Spleen (tissue), 7 donors: ENCODE results near the gene CDH16.

Experiments used
- CTCF ChIP-seq, 11 experiments: fragments of 200-600 bp in 7 of 11; fragments of 450-650 bp in 4 of 11; sonication (generic) in 4 of 11; IDR thresholded peaks in 8 of 11; conservative IDR thresholded peaks in 3 of 11; 1 replicate in 7 of 11; 2 replicates in 4 of 11; pipeline versions ENCODE4 v1.4.0 to v1.8.0; 2016 to 2021; ENCODE audit warnings: antibody characterized with exemption in 11 of 11, inconsistent platforms in 4 of 11, mild to moderate bottlenecking in 1 of 11
- POLR2AphosphoS5 ChIP-seq, 3 donors: sonication (generic); formaldehyde crosslinking; IDR thresholded peaks; one replicate each; pipeline ENCODE4 v1.5.1; 2017; ENCODE audit warnings: antibody characterized with exemption in 3 of 3
- donor health status: DM: no; HTN: no; CAD: no; lungs with moderate emphysema.
- donor health status: DM: no; HTN: no; CAD: no.
- donor health status: DM: no; HTN: no; CAD: no.

- no peak for TF ChIP-seq POLR2AphosphoS5 (IDR thresholded peaks at IDR 0.05)
- no peak for TF ChIP-seq CTCF (IDR thresholded peaks at IDR 0.05 in 8 of 11, conservative IDR thresholded peaks at IDR 0.05 in 3 of 11)
Observed at GRCh38 chr16:66946541-66946940, 27.9 kb upstream of the CDH16 start.
